ENCODE results near the gene WDR41.

Gene WDR41

DNA sequence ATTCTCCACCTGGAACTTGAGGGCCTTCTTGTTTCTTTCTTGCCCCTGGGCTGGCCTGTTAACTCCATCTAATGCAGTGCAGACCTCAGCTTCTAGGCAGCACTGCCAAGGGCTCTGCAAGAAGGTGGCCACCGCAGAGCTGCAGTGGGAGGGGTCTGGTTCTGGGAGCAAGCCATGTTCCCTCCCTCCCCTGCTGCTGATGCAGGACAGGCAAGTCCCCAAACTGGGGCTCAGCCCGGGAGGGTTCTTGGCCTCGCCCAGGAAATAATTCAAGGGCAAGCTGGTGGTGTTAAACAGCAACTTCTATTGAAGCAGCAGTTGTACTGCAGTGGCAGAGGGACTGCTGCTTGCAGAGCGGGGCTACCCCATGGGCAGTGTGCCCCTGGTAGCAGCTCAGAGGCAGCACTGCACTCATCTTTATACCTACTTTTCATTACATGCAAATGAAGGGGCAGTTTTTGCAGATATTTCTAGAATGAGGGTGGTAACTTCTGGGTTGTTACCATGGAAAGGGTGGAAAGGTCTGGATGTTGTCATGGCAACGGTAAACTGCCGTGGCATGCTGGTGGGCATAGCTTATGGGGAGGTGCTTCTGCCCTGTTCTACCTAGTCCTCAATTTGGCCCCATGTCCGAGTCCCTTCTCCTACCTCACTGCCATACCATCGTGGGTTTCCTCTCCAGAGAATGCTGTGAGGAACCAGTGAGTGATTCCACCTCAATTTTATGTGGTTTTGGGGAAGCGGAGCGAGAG lies 82.1 kb downstream of the WDR41 start:
- TF ChIP-seq, protein P1, sequence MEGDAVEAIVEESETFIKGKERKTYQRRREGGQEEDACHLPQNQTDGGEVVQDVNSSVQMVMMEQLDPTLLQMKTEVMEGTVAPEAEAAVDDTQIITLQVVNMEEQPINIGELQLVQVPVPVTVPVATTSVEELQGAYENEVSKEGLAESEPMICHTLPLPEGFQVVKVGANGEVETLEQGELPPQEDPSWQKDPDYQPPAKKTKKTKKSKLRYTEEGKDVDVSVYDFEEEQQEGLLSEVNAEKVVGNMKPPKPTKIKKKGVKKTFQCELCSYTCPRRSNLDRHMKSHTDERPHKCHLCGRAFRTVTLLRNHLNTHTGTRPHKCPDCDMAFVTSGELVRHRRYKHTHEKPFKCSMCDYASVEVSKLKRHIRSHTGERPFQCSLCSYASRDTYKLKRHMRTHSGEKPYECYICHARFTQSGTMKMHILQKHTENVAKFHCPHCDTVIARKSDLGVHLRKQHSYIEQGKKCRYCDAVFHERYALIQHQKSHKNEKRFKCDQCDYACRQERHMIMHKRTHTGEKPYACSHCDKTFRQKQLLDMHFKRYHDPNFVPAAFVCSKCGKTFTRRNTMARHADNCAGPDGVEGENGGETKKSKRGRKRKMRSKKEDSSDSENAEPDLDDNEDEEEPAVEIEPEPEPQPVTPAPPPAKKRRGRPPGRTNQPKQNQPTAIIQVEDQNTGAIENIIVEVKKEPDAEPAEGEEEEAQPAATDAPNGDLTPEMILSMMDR (IDR thresholded peaks at IDR 0.05; ENCODE audit: insufficient read depth, low read length, missing control alignments), result no peak
- ChIA-PET POLR2A (no interaction called here), CTCF (interaction anchor here (1.0 to 1.4 kb wide), 2 partner anchors 9 to 242 kb away, joined by 3 to 7 read pairs; no protein-coding TSS in a partner anchor)
- no peak overlapping the region for H3K4me3 ChIP-seq (ENCODE audit: low read depth, low read length)
- DNase-seq (ENCODE audit: low read depth, low spot score), result no peak

DNA sequence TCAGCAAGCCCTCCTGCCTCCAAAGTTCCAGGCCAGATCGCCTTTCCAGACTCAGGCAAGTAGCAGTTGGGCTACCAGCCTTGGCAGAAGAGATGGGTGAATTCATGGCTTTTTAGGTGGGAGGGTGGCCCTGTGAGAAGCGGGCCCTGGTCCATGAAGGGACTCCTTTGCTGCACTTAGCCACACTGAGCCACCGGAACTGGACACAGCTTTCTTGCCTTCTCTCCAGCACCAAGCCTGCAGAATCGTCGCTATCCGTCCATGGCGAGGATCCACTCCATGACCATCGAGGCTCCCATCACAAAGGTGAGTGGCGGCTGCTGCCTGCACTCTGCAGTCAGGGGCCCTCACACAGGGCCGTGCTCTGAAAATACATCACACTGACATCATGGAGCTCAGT lies 85.0 kb downstream of the WDR41 start:
- CTCF ChIA-PET, result no interaction called here
- DNase-seq (ENCODE audit: low read depth, low spot score), result no peak
- TF ChIP-seq, protein P1 (IDR thresholded peaks at IDR 0.05; ENCODE audit: insufficient read depth, low read length, missing control alignments), result no peak
- H3K4me3 ChIP-seq (ENCODE audit: low read depth, low read length), result no peak overlapping the region
- POLR2A ChIA-PET, result interaction anchor here (0.5 kb wide), 1 partner anchor 17 kb away, joined by 3 read pairs; no protein-coding TSS in a partner anchor

GRCh38 chr5:77402796-77403195 lies 89.3 kb downstream of the WDR41 start:
- CTCF ChIA-PET, result no interaction called here
- TF ChIP-seq, protein P1 (IDR thresholded peaks at IDR 0.05; ENCODE audit: insufficient read depth, low read length, missing control alignments), result no peak
- POLR2A ChIA-PET, result no interaction called here
- no peak for DNase-seq (ENCODE audit: low read depth, low spot score)
- no peak overlapping the region for H3K4me3 ChIP-seq (ENCODE audit: low read depth, low read length)

DNA sequence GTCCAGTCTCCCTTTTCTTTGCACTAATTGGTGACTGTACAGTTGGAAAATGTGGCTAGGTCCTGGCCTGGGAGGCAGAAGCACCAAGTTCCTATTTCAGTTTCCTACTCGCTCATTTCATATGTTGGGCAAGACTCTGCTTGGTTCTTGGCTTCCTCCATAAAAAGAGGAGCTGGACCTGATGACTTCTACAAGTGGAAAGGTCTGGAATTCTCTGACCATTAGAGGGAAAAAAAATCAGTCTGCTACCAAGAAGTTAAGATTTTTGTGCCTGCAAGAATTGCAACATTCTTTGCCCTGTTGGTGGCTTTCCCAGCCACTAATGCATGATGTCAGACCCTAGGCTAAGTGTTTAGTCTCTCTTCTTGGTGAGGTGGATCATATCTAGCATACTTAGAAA lies 91.5 kb downstream of the WDR41 start:
- CTCF ChIA-PET, result interaction anchor here (1.2 kb wide), 1 partner anchor 21 kb away, joined by 3 read pairs; no protein-coding TSS in a partner anchor
- POLR2A ChIA-PET, result no interaction called here
- TF ChIP-seq, protein P1 (IDR thresholded peaks at IDR 0.05; ENCODE audit: insufficient read depth, low read length, missing control alignments), result no peak
- H3K4me3 ChIP-seq (ENCODE audit: low read depth, low read length), result no peak overlapping the region
- DNase-seq (ENCODE audit: low read depth, low spot score), result no peak

DNA sequence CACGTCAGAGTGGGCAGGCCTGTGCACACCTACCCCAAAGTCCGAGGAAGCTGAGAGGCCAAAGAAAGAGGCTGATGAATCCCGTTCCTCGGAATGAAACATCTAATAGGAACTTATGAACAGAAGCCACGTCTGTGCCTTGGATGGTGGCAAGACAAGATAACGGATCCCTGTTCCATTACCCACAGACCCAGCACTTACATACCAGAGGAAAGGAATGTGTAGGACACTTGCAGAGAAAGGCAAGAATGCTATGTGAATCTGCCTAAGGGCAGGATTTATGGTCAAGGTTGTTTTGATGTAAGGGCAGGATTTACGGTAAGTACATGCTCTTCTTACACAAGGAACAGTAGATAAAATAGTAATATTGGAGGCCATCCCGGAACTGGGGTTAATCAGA lies 93.2 kb downstream of the WDR41 start:
- DNase-seq (ENCODE audit: low read depth, low spot score), result no peak
- CTCF ChIA-PET, result no interaction called here
- TF ChIP-seq, protein P1 (IDR thresholded peaks at IDR 0.05; ENCODE audit: insufficient read depth, low read length, missing control alignments), result no peak
- no peak overlapping the region for H3K4me3 ChIP-seq (ENCODE audit: low read depth, low read length)
- POLR2A ChIA-PET, result no interaction called here

- CTCF ChIA-PET, result no interaction called here
- POLR2A ChIA-PET, result no interaction called here
- no peak for DNase-seq (ENCODE audit: low read depth, low spot score)
- no peak overlapping the region for H3K4me3 ChIP-seq (ENCODE audit: low read depth, low read length)
- TF ChIP-seq, protein P1 (IDR thresholded peaks at IDR 0.05; ENCODE audit: insufficient read depth, low read length, missing control alignments), result no peak
These were observed 93.7 kb downstream of the WDR41 start for GRCh38 chr5:77398458-77398857.

Data from AG04449 (cell line).